Activated naive CD8-positive, alpha-beta T cell (primary cell): ENCODE data around the gene EDDM3A.
"Not testable (repeated sequence)": the region's sequence is repeated elsewhere in the genome, so short reads cannot be mapped to it uniquely, and the experiment has no call there.

Source experiments
- H3K27ac Mint-ChIP-seq: one replicate; pipeline ENCODE4 v1.8.0; 2021; ENCODE audit warnings: mixed read lengths
- H3K27me3 Mint-ChIP-seq: one replicate; pipeline ENCODE4 v1.8.0; 2021; ENCODE audit warnings: mixed read lengths
- H3K36me3 Mint-ChIP-seq: one replicate; pipeline ENCODE4 v1.8.0; 2021; ENCODE audit warnings: mixed read lengths
- H3K4me1 Mint-ChIP-seq: one replicate; pipeline ENCODE4 v1.8.0; 2021; ENCODE audit warnings: low read depth, mixed read lengths
- H3K4me3 Mint-ChIP-seq: one replicate; pipeline ENCODE4 v1.8.0; 2021; ENCODE audit warnings: mild to moderate bottlenecking, mixed read lengths
- H3K9me3 Mint-ChIP-seq: one replicate; pipeline ENCODE4 v1.8.0; 2021; ENCODE audit warnings: low read depth, mixed read lengths

EDDM3A gene

DNA sequence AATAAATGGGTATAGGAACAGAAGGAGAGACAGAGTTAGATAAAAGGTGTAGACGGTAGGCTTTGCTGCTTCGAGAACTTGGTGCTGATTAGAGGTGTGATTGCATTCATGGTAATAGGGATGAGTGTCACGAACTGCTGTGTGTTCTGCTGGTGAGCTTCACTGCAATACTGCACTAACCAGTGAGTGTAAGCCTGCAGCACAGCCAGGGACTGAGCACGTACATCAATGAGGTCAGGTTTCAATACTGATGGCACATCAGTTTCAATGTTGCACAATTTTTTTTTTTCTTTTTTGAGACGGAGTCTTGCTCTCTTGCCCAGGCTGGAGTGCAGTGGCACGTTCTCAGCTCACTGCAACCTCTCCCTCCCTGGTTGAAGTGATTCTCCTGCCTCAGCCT is 24.9 kb upstream of the EDDM3A start:
- no peak overlapping the region for H3K27ac Mint-ChIP-seq
- H3K36me3 Mint-ChIP-seq: no peaks in the 10 kb centered on the region
- no peaks in the 10 kb centered on the region for H3K4me1 Mint-ChIP-seq
- H3K27me3 Mint-ChIP-seq: peaks cover 23% of the 10 kb centered on the region
- H3K4me3 Mint-ChIP-seq: no peak overlapping the region
- H3K9me3 Mint-ChIP-seq: no peaks in the 10 kb centered on the region

DNA sequence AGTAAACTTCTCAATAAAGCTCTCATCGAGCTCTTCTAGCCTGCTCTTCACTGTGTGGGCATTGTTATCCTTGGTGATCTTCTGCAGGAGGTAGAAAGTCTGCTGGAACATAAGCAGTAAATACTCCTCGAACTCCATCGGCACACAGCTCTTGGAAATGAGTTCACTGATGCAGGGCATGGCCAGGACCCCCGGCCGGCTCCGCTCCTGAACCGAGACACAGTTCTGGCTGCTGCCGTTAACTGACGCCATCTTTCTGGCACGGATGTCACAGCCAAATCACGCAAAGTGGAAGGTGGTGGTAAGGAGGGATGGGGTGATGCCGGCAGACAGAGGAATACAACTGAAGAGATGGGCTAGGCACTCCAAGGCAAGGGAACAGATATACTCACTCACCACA is 23.7 kb upstream of the EDDM3A start:
- Mint-ChIP-seq H3K4me3 (no peak overlapping the region), H3K9me3 (no peaks in the 10 kb centered on the region), H3K4me1 (no peaks in the 10 kb centered on the region), H3K36me3 (no peaks in the 10 kb centered on the region), H3K27ac (no peak overlapping the region), H3K27me3 (peaks cover 30% of the 10 kb centered on the region)

DNA sequence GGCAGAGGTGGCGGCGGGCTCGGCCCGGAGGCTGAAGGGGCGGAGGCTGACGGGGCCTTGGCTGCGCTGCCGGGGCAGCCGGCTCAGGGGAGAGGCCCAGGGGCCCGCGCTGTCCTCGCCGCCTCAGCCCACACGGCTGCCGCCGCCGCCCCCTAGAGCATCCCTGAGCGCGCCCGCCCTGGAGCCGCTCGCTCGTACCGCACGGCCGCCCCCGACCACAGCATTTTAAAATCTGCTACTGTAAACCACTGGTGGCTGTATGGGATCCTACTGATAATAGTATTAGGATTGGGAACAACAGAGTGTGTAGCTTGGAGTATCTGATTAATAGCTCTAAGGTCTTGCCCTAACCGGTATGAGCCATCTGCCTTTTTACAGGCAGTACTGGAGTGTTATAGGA is 22.2 kb upstream of the EDDM3A start:
- H3K9me3 Mint-ChIP-seq: no peaks in the 10 kb centered on the region
- H3K4me3 Mint-ChIP-seq: no peak overlapping the region
- H3K36me3 Mint-ChIP-seq: no peaks in the 10 kb centered on the region
- H3K27ac Mint-ChIP-seq: no peak overlapping the region
- no peaks in the 10 kb centered on the region for H3K4me1 Mint-ChIP-seq
- peaks cover 32% of the 10 kb centered on the region for H3K27me3 Mint-ChIP-seq

DNA sequence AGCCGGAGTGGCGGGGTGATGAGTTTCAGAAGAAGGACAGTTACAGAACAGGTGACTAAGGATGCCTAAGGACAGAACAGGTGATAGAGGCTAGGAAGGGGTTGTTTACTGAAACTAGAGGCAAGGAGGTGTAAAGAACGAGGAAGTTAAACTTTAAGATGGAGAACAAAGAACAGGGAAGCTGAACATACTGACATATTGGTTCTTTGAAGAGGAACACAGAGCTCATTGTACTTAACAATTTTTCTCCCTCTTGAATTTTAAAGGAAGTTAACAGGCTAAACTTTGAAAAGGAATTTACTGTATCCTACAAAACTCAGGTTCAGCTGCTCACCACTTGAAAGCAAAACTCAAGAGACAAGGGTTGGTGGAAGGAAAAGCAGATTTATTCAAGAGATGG is 19.6 kb upstream of the EDDM3A start:
- not testable (repeated sequence) for H3K27ac Mint-ChIP-seq, H3K9me3 Mint-ChIP-seq, H3K4me3 Mint-ChIP-seq, H3K4me1 Mint-ChIP-seq, H3K36me3 Mint-ChIP-seq
- H3K27me3 Mint-ChIP-seq: peaks cover 34% of the 10 kb centered on the region

DNA sequence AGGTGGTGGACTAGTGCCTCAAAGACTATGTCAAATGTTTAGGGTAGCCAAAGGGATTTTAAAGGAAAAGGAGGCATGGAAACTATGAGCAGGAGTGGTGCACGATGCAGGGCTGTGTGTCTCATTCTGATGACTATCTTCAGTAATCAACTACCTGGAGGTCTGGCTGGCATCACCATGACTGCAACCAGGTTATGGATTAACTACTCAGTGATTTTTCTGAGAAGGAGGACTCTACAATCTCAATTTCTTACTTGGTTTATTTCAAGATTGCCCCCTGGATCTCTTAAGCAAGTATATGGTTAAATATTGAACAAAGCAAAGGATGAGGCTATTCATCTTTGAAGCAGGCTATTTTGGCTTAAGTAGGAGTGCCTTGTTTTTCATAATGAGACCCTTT is 19.2 kb upstream of the EDDM3A start:
- Mint-ChIP-seq H3K4me3 (no peak overlapping the region), H3K9me3 (no peaks in the 10 kb centered on the region), H3K4me1 (no peaks in the 10 kb centered on the region), H3K27me3 (peaks cover 34% of the 10 kb centered on the region), H3K27ac (no peak overlapping the region), H3K36me3 (no peaks in the 10 kb centered on the region)

DNA sequence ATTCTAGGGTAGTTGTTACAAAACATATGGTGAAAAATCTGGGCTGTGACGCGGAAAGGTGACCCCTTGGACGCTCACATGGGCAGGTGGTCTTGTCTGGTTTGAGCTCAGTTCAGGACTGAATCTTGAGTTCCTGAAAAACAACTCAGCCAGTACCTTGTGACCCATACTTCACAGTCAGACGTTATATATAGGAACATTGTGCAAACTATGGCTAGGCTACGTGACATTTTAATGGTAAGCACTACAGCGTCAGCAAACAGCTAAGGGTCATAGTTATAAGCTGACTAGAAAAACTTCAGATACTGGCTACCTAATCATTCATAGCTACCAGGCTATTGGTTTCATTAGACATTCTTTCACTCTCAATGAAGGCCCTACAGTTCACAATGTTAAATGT is 14.8 kb upstream of the EDDM3A start:
- no peak overlapping the region for H3K4me3 Mint-ChIP-seq
- no peak overlapping the region for H3K27ac Mint-ChIP-seq
- H3K27me3 Mint-ChIP-seq: peaks cover 15% of the 10 kb centered on the region
- H3K9me3 Mint-ChIP-seq: no peaks in the 10 kb centered on the region
- H3K4me1 Mint-ChIP-seq: no peaks in the 10 kb centered on the region
- no peaks in the 10 kb centered on the region for H3K36me3 Mint-ChIP-seq

DNA sequence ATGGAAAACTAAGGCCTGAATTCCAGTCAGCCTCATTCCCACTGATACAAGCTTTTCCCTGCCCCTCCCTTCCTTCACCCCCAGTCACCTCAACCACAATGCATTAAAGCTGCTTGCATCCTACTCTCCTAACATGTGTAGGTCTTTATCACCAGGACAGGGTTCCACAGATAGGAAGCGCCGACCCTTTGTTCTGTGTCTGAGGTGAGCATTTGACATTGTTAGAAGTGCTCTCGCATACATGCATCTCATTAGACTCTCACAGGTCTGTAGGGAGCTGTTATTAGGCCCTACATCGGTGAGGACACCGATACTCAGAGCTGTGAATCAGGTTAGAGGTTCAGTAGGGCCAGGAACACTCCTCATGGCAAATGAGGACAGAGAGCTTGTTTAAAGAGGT is 13.2 kb upstream of the EDDM3A start:
- Mint-ChIP-seq H3K36me3 (no peaks in the 10 kb centered on the region), H3K9me3 (no peaks in the 10 kb centered on the region), H3K4me1 (no peaks in the 10 kb centered on the region), H3K27me3 (peaks cover 7% of the 10 kb centered on the region), H3K4me3 (no peak overlapping the region), H3K27ac (no peak overlapping the region)

DNA sequence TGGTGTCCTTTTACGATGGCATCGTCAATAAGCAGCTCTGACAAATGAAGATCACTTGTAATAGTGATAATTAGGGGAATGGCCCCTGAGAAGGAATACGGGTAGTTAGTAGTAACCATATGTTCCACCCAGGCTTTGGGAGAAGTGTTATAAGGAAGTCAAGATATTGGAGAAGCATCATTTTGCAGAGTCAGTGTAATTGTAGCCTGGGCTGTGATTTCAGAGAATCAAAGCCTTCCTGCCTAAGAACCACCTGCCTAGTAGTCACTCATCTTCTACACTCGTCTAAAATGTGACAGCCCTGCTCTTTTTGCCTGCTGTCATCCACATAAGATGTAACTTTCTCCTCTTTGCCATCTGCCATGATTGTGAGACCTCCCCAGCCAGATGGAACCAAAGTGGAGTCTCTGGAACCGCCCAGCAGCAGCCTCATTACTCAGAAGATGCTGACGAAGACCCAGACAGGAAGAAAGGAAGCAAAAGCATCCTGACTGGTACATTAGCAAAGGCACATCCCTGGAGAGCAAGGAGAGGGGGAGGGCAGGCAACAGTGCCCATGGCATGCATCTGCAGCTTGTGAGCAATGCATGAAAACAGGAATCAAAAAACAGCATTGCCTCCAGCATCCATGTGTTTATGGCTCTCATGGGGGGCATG is 12.6 kb upstream of the EDDM3A start:
- H3K27ac Mint-ChIP-seq: no peak overlapping the region
- no peaks in the 10 kb centered on the region for H3K9me3 Mint-ChIP-seq
- H3K4me3 Mint-ChIP-seq: no peak overlapping the region

DNA sequence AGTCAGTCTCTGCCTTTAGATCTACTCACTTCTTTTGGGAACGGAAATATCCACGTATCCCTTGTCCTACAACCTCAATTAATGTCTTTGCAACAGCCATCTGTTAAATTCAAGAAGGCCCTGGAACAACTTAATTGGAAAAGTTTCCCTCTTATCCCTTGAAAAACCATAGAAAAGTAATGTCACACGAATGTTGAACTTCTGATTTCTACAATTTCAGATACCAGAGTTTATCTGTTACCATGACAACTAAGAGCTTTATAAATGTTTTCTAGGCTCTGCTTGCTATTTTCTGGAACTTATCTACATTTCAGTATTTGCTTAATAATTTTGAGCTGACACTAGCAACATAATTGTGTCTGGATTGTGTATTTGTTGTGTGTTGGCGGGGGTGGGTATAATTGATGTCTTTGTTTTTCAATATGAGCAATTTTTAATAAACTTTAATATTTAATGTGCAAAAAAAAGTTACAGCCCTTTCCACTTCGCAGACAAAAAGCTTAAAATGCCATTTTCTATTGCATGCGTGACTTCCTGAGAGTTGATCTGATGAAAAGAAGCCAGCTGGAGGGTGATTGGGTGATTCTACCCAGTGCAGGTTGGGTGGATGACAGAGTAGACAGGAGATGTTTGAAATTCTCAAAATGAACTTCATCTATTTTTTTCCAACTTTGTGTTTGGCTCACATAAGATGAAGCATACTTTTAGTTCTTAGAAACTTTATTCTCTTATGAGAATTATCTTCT is 11.8 kb upstream of the EDDM3A start:
- H3K4me3 Mint-ChIP-seq: no peak overlapping the region
- H3K27ac Mint-ChIP-seq: no peak overlapping the region

More for the DNA sequence above, 12.6 kb upstream of the EDDM3A start:
- Mint-ChIP-seq H3K36me3 (no peaks in the 10 kb centered on the region), H3K27me3 (peaks cover 5% of the 10 kb centered on the region), H3K4me1 (no peaks in the 10 kb centered on the region)

DNA sequence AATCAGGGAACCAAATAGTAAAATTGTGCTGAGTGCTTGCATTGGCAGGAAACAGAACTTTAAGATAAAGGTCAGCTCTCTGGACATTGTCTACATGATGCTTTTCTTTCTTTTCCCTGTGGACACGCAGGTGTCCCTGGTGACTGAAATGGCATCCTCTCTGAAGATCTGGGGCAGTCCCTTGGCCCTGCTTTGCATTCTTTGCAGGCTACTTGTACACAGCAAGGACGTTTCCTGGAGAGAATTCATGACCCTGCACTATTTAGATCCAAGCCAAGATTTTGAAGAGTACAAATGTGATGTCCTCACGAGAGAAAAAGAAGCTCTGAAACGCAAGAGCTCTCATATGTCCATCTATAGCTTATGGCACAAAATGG is 11.3 kb upstream of the EDDM3A start:
- Mint-ChIP-seq H3K9me3 (no peaks in the 10 kb centered on the region), H3K36me3 (no peaks in the 10 kb centered on the region), H3K4me1 (no peaks in the 10 kb centered on the region), H3K4me3 (no peak overlapping the region), H3K27ac (no peak overlapping the region), H3K27me3 (peaks cover 5% of the 10 kb centered on the region)

More for the DNA sequence above, 11.8 kb upstream of the EDDM3A start:
- no peaks in the 10 kb centered on the region for H3K4me1 Mint-ChIP-seq
- H3K36me3 Mint-ChIP-seq: no peaks in the 10 kb centered on the region
- peaks cover 5% of the 10 kb centered on the region for H3K27me3 Mint-ChIP-seq
- H3K9me3 Mint-ChIP-seq: no peaks in the 10 kb centered on the region

DNA sequence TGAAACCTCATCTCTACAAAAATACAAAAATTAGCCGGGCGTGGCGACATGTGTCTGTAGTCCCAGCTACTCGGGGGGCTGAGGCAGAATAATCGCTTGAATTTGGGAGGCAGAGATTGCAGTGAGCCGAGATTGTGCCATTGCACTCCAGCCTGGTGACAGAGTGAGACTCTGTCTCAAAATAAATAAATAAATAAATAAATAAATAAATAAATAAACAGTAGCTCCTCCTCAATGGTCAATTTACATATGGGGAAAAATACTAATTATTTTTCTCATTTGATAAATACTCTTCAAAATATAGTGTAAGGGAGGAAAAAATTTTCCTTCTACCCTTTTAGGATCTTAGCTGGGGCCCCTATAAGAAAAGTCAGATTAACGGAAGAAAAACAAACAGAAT is 7.4 kb upstream of the EDDM3A start:
- not testable (repeated sequence) for H3K27me3 Mint-ChIP-seq, H3K9me3 Mint-ChIP-seq, H3K36me3 Mint-ChIP-seq

DNA sequence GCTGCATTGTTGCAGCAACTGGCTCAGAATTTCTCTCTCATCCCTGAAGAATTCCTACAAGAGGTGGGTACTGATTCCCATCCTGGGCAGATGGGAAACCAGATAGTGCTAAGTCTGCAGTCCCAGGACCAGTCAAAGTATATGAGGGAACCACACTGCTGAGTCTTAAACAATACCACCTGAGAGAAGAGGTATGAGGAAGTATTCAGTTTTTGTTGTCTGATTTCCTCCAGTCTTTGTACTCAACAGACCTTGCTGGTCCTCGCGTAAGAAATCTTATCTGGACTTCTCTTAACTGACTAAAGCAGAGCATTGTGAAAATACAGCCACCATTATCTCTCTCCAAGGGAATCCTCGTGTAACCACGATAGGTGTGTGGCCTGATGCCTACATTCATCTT is 3.6 kb upstream of the EDDM3A start:
- no peaks in the 10 kb centered on the region for H3K4me1 Mint-ChIP-seq
- peaks cover 6% of the 10 kb centered on the region for H3K27me3 Mint-ChIP-seq
- no peaks in the 10 kb centered on the region for H3K9me3 Mint-ChIP-seq
- H3K36me3 Mint-ChIP-seq: no peaks in the 10 kb centered on the region
- H3K27ac Mint-ChIP-seq: no peak overlapping the region
- no peak overlapping the region for H3K4me3 Mint-ChIP-seq

More for the DNA sequence above, 7.4 kb upstream of the EDDM3A start:
- H3K27ac Mint-ChIP-seq, H3K4me1 Mint-ChIP-seq, H3K4me3 Mint-ChIP-seq: not testable (repeated sequence)

DNA sequence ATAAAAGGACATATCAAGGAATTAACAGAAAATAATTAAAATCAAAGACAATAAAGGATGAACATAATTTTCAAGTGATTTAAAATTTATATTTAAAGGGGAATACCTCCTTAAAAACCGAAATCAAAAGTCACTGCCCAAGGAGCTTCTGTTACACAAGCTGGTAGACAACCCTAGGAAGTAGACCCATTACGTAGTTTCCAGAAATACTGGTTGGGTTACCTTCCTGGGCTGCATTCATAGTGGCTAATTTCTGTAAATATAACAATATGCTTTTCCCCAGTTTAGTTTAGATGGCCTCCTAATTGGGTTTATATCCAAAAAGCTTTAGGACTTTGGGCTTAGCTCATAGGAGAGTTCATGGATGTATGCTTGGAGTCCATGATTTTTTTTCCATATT is 2.1 kb upstream of the EDDM3A start:
- Mint-ChIP-seq H3K9me3 (no peaks in the 10 kb centered on the region), H3K4me3 (no peak overlapping the region), H3K36me3 (no peaks in the 10 kb centered on the region), H3K27me3 (peaks cover 5% of the 10 kb centered on the region), H3K4me1 (no peaks in the 10 kb centered on the region), H3K27ac (no peak overlapping the region)

DNA sequence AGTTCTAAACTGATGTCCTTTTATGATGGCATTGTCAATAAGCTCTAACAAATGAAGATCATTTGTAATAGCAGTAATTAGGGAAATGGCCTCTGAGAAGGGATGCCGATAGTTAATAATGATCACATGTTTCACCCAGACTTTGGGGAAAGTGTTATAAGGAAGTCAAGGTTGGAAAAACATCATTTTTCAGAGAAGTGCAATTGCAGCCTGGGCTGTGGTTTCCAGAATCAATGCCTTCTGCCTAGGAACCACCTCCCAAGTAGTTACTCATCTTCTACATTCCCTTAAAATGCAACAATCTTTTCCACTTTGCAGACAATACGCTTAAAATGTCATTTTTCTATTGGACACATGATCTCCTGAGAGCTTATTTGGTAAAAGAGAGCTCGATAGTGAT is 879 bp downstream of the EDDM3A start:
- Mint-ChIP-seq H3K9me3 (no peaks in the 10 kb centered on the region), H3K36me3 (no peaks in the 10 kb centered on the region), H3K4me1 (no peaks in the 10 kb centered on the region), H3K4me3 (no peak overlapping the region), H3K27ac (no peak overlapping the region), H3K27me3 (peaks cover 7% of the 10 kb centered on the region)

DNA sequence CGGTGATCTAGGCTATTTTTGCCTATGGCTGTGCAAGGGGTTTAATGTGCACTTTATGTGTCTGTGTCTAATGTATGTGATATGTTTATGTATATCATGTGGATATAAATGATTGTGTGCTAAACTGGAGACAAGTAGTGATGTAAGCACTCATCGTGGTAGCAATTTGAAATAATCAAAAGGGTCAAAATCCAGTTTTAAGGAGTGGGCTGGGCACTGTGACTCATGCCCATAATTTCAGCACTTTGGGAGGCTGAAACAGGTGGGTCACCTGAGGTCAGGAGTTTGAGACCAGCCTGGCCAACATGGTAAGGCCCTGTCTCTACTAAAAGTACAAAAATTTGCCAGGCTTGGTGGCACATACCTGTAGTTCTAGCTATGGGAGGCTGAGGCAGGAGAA is 2.8 kb downstream of the EDDM3A start:
- Mint-ChIP-seq H3K4me1 (no peaks in the 10 kb centered on the region), H3K9me3 (peaks cover 6% of the 10 kb centered on the region), H3K4me3 (no peak overlapping the region), H3K27me3 (peaks cover 7% of the 10 kb centered on the region), H3K27ac (no peak overlapping the region), H3K36me3 (peaks cover 3% of the 10 kb centered on the region)

DNA sequence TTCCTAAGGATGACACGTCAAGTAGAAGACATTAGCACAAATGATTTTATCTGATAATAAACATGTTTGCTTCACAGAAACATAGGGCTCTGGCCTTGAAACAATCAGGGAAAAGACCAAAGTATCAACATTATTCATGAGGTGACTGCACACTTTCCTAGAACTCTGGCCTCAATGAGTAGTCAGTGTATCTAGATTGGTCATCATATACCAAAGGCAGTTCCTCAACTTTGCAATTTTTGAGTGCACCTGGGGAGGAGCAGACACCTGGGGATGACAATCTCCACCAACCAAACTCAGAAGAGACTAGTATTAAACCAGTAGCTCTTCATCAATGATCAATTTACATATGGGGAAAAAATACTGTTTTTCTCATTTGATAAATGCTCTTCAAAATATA is 4.5 kb downstream of the EDDM3A start:
- H3K27me3 Mint-ChIP-seq: peaks cover 7% of the 10 kb centered on the region
- H3K4me1 Mint-ChIP-seq: no peaks in the 10 kb centered on the region
- H3K27ac Mint-ChIP-seq: no peak overlapping the region
- H3K36me3 Mint-ChIP-seq: peaks cover 3% of the 10 kb centered on the region
- H3K4me3 Mint-ChIP-seq: no peak overlapping the region
- H3K9me3 Mint-ChIP-seq: peaks cover 6% of the 10 kb centered on the region
